ENCODE results near the gene SLC22A16.

Gene SLC22A16

DNA sequence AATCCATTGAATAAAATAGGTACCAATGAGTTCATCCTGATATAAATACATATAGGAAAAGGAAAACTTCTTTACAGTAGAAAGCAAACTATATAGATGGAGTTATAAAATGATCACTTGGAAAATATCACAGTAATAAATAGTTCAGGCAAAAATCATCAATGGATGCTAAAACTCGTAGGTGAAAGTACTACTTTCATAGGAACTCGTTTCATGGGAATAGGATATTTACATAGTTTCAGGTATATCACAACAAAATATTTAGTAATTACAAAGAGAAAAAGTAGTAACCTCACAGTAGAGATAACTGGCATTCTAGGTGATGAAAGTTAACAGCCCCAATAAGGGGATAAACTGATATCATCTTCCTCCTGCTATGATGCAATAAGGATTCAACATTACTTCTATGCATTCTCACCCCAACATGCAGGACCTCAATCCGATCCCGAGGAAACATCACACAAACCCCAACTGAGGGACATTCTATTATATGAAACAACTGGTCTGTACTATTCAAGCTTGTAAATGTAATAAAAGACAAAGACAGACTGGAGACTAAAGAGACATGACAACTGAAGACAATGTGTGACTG, 74.7 kb downstream of the SLC22A16 start:
- DNase-seq (ENCODE audit: low read depth), result no peak

DNA sequence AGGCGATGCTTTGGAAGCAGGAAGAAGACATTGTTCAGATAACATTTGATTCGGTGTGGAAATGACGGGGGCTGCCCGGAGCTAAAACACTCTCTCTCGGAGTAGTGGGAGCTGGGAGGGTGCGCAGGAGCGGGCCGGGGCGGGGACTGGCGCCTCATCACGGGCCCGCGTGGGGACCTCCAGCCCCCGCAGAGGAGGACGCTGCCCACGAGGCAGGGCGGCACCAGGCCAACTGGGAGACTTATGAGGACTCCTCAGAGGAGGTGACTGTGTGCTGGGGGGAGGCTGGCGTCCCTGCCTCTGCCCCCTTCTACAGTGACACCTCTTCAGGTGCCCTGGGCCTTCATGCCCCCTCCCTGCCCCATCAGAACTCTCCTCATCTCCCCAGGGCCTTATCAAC, 76.2 kb downstream of the SLC22A16 start:
- no peak for DNase-seq (ENCODE audit: low read depth)

DNA sequence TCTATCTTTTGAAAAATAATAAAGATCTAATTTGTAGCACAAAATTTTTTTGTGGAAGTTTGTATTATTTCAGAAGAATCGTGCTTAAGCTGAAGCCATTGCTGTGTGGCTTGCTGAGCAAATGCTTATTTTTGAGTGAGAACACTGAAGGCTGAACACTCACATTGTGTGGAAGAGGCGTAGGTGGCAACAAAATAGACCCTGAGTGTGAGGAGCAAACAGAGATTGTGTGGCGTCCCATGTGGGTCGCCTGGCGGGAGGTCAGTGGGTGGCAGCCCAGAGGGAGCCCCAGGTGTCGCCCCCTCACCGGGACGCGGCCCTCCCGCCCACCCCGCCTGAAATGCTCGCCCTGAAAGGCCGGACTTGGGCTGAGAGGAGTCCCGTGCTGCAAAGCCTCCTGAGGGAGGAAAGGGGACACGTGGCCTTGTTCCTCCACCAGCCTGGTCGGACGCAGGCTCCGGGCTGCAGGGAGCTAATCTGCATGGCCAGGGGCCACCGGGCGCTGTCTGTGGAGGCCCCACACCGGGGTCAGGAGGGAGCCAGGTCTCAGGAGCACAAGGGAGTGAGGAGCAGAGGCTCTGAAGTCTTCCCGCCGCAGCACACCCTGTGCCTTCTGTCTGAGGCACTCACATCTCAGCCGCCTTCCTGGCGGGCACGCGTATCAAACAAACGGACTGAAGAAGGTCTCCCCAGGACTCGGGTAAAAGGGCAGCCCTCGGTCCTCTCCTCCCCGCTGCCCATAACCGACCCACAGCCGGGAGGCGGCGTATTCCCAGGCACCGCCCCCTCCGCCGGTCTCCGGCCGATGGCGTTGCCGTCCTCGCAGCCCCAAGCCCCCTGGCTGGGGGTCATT, 77.0 kb downstream of the SLC22A16 start:
- no peak for DNase-seq (ENCODE audit: low read depth)

DNA sequence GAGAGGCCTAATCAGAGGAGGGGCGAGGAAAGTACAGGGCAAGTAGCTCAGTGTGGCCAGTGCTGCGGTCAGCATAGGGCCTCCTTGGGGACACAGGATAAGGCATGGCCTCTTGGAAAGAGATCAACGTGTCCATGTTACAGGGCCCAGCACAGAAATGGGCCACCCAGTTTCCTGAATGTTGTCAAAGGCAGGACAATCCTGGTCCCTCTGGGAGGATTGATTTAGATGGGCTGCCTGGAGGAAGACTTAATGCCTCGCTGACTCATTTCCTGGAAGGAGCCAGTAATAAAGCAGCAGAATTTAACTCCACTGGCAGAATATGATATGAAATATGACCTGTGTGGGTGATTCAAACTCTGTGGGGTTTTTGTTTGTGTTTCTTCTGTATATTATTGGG, 77.6 kb downstream of the SLC22A16 start:
- no peak for DNase-seq (ENCODE audit: low read depth)

DNA sequence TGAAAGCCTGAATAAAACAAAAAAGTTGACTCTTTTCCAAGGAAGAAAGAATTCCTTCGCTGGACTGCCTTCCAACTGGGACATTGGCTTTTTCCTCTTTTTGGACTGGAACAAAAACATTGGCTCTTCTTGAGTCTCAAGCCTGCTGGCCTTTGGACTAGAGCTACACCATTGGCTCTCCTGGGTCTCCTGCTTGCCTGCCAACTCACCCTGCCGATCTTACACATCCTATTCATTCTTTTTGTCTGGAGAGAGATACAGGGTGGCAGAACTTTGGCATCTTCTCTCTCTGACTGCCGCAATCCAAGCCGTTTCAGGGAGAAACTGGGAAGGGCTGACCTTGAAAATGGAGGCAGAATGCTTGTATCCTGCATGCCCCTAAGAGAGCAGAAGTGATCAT, 81.2 kb downstream of the SLC22A16 start:
- no peak for DNase-seq (ENCODE audit: low read depth)

DNA sequence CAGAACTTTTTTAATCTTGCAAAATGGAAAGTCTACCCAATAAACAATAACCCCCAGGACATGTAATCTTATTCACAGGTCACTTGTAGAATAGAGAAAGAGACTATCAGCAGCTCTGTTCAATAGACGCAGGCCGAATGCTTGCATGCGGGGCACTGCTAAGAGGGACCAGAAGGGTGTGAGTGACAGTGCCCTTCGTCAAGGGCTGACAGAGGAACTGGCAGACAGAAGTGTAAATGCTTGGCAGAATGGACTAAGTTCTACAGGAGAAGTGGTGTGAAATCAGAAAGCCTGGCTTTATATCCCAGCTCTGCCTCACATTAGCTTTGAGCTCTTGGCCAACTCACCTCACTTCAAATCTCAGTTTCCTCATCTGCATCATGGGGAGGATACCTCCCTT, 82.0 kb downstream of the SLC22A16 start:
- DNase-seq (ENCODE audit: low read depth), result no peak

DNA sequence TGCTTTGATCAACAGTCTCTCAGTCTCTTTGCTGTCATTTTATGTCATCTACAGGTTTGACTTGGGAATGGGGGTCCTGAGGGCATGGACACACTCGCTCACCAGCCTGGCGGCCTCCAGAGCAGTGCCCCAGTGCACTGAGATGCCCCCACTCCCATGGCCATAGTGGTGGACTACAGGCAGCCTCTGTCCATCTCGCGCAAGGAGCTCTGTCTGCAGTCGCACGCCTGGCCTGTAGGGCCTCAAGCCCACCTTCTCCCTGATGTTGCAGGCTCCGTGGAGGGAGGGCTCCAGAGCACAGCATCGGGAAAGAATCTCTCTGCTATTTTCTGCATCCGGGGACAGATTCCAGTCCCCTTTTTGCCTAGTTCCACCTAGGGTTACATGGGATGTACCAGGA, 83.7 kb downstream of the SLC22A16 start:
- DNase-seq (ENCODE audit: low read depth), result no peak

DNA sequence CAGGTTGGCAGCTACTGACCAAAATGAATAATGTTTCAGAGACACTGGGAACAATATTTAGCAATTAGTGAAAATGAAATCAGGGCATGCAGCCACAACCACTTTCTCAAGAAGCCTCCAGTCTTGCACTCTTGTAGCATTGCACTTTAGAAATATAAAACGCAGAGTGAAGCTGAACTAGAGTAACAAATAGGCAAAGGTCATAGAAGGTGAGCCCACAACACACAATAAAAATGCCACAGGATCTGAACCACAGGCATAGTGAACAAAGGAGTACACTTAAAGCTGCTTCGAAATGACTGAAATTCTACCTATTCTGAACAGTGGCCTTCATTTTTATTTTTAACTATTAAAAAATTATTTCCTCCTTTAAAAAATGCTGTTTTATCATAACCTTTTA, 86.0 kb downstream of the SLC22A16 start:
- DNase-seq (ENCODE audit: low read depth), result no peak

DNA sequence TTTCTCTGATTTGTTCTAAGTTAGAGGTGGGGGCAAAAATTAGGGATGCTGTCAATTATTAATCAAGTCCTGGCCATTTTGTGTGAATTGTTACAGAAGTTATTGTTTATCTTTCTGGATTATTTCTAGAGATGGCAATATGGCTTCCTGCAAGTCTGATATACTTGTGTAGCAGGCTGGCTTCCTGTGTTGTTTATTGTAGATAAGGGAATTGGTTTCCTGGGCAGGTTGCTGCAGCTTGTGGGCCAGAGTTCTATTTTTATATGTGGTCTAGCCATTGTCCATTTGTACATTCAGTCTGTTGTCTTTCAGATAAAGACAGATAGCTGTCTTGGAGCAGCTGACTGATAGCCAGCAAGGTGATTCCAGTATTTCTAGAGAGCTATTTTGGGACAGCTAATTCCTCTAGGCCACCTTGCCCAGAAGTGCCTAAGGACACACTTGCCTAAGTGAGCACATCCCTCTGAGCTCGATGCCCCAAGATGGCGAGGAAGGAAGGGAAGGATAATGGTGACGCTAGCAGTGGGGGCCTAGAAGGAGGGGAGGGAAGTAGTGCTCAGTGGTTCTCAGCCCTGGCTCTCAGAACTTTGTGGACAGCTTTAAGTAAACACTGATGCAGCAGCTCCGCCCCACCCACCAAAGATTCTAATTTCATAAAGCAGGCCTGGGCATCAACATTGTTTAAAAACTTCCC, 86.6 kb downstream of the SLC22A16 start:
- DNase-seq (ENCODE audit: low read depth), result no peak

DNA sequence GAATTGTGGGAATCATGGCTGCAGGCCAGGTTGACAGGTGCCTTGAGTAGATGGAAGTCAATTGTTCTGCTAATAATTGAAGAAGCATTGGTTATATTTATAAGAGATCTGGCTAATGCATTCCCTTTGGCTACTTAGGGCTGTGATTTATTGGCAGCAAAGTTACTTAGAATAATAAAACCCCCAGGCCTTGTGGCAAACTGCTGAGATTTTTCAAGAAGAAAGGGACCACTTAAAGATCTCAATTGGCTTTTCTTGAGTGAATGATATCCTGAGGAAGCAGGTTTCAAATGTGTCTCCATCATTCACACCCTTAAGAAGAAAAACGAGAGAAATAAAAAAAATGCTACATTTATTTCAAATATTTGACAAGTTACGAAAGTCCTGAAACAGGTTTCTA, 88.4 kb downstream of the SLC22A16 start:
- DNase-seq (ENCODE audit: low read depth), result no peak

DNA sequence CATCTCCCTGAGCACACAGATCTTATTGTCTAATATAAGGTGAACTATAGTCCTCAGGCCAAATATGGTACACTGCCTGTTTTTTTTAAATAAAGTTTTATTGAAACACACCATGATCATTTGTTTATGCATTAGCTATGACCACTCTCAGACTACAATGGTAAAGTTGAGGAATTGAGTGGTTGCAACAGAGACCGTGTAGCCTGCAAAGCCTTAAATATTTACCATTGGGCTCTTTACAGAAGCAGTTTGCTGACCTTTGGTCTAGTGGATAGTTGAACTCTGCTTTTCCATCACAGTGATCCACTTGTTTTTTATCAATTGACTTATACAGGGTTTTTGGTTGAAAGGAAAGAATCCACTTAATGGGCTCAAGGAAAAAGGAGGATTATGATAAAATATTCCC, 91.0 kb downstream of the SLC22A16 start:
- no peak for DNase-seq (ENCODE audit: low read depth)

DNA sequence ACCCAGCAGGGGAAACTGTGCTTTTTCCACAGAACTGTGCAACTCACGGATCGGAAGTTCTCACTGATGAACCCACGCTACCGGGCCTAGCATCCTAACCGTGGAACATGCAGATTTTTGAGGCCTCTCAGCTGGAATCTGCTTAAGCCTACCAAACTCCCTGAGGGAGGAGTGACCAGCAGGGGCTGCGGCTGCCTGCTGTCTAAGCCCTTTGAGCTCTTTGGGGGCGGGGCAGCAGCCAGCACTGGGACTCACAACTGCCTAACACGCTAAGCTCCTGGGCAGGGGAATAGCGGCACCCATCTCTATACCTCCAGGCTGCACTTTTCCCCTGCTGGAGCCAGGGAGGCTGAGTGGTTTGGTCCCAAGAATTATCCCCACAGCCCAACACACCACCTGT, 97.9 kb downstream of the SLC22A16 start:
- no peak for DNase-seq (ENCODE audit: low read depth)

Measured in stimulated activated CD8-positive, alpha-beta memory T cell treated with anti-CD3 and anti-CD28 coated beads, Interleukin-12 subunit alpha, Interleukin-12 subunit beta, amount 100 ng/mL, for 4 hours (primary cell).